Stimulated activated CD4-positive, alpha-beta T cell treated with anti-CD3 and anti-CD28 coated beads, Interleukin-4, amount 100 ng/mL, for 48 hours (primary cell): ENCODE data around the gene CCDC83.
"Not testable (repeated sequence)": the region's sequence is repeated elsewhere in the genome, so short reads cannot be mapped to it uniquely, and the experiment has no call there.

Source experiments
- DNase-seq, 2 donors: peaks; one replicate each; pipeline ENCODE4 v3.0.0-alpha.2; 2020; ENCODE audit warnings: low read depth in 2 of 2

Gene CCDC83

GRCh38 chr11:85939099-85940015 is 84.2 kb downstream of the CCDC83 start:
- DNase-seq = no peak

GRCh38 chr11:85941380-85941973 is 86.3 kb downstream of the CCDC83 start:
- DNase-seq = peak; percentile 24 to 29

GRCh38 chr11:85945296-85945695 is 90.1 kb downstream of the CCDC83 start:
- no peak for DNase-seq

GRCh38 chr11:85945788-85946187 is 90.6 kb downstream of the CCDC83 start:
- no peak for DNase-seq

GRCh38 chr11:85946221-85946620 is 91.0 kb downstream of the CCDC83 start:
- DNase-seq = no peak

- no peak for DNase-seq
These were observed 92.5 kb downstream of the CCDC83 start for GRCh38 chr11:85947431-85948272.

- no peak for DNase-seq
These were observed 93.7 kb downstream of the CCDC83 start for GRCh38 chr11:85948884-85949283.

GRCh38 chr11:85949798-85950197 is 94.6 kb downstream of the CCDC83 start:
- DNase-seq = no peak

GRCh38 chr11:85950317-85951048 is 95.3 kb downstream of the CCDC83 start:
- DNase-seq = no peak

- DNase-seq = no peak
These were observed 95.8 kb downstream of the CCDC83 start for GRCh38 chr11:85951049-85951405.

- no peak for DNase-seq
These were observed 96.4 kb downstream of the CCDC83 start for GRCh38 chr11:85951428-85952107.

- not testable (repeated sequence) for DNase-seq
These were observed 96.9 kb downstream of the CCDC83 start for GRCh38 chr11:85952108-85952485.

- no peak for DNase-seq
These were observed 98.4 kb downstream of the CCDC83 start for GRCh38 chr11:85953491-85954143.

GRCh38 chr11:85955531-85955930 is 100.3 kb downstream of the CCDC83 start:
- no peak for DNase-seq

- no peak for DNase-seq
These were observed 105.5 kb downstream of the CCDC83 start for GRCh38 chr11:85960678-85961077.

GRCh38 chr11:85961130-85961529 is 105.9 kb downstream of the CCDC83 start:
- DNase-seq = no peak

- DNase-seq = no peak
These were observed 106.8 kb downstream of the CCDC83 start for GRCh38 chr11:85961930-85962363.

- DNase-seq = no peak
These were observed 110.0 kb downstream of the CCDC83 start for GRCh38 chr11:85965202-85965601.

- no peak for DNase-seq
These were observed 112.3 kb downstream of the CCDC83 start for GRCh38 chr11:85967457-85967856.
